Aorta (tissue), 5 donors: ENCODE measurements around the gene NIPAL3. TPM values are rescaled to one million over a fixed set of nuclear protein-coding genes. Genes with fewer than 3 reads are reported as not detected.
A peak's percentile ranks its signal among the peaks of the same experiment; 100 is the strongest.

ENCODE experiments used
- ATAC-seq: fragments of 200-7000 bp; cut with Tn5 transposase; one replicate; pipeline ENCODE4 v1.9.1; 2022; ENCODE audit warnings: moderate library complexity; ENCODE audit not compliant: low FRiP score
- DNase-seq, 2 donors: peaks; one replicate each; pipeline ENCODE4 v3.0.0-alpha.2; 2020
- H3K27ac ChIP-seq, 2 donors: one replicate each; pipeline ENCODE4 v1.5.1; 2013; ENCODE audit warnings: low read length in 2 of 2, mild to moderate bottlenecking in 2 of 2, moderate library complexity in 2 of 2, control low read depth in 1 of 2, inconsistent platforms in 1 of 2, low read depth in 1 of 2
- H3K27me3 ChIP-seq, 2 donors: one replicate each; pipeline ENCODE4 v1.6.1; 2013; ENCODE audit warnings: control low read depth in 1 of 2, low read length in 1 of 2, mild to moderate bottlenecking in 1 of 2, moderate library complexity in 1 of 2; ENCODE audit not compliant: insufficient read depth in 2 of 2, control insufficient read depth in 1 of 2
- H3K36me3 ChIP-seq, 2 donors: one replicate each; pipeline ENCODE4 v1.6.1; 2013; ENCODE audit warnings: control low read depth in 1 of 2, low read length in 1 of 2, mild to moderate bottlenecking in 1 of 2; ENCODE audit not compliant: insufficient read depth in 2 of 2, control insufficient read depth in 1 of 2
- H3K4me1 ChIP-seq, 2 donors: one replicate each; pipeline ENCODE4 v1.6.1; 2013; ENCODE audit warnings: low read length in 2 of 2, control low read depth in 1 of 2, mild to moderate bottlenecking in 1 of 2, moderate library complexity in 1 of 2; ENCODE audit not compliant: insufficient read depth in 2 of 2, control insufficient read depth in 1 of 2
- H3K4me3 ChIP-seq, 2 donors: one replicate each; pipeline ENCODE4 v1.5.1; 2013; ENCODE audit warnings: low read length in 2 of 2, control low read depth in 1 of 2, mild to moderate bottlenecking in 1 of 2
- H3K9me3 ChIP-seq: one replicate; pipeline ENCODE4 v1.6.1; 2013; ENCODE audit warnings: mild to moderate bottlenecking, low read length; ENCODE audit not compliant: control insufficient read depth
- WGBS, 2 donors: extraction: QIAGEN DNeasy Blood & Tissue Kit; methylation state at CpG; one replicate each; pipeline ENCODE4 v1.1.7; 2013; 5-methylcytosine and 5-hydroxymethylcytosine counted together
- intact Hi-C, 2 donors: fragments of 100-400 bp; cut with DNase I; formaldehyde crosslinking; loops; one replicate each; pipeline versions ENCODE4 v1.14.2 to v1.15.0; 2022
- polyA plus RNA-seq, 2 donors: library from polyadenylated mRNA; stranded (reverse); fragments of 200-250 nt; gene quantifications; one replicate each; pipeline ENCODE4 v1.2.3, GENCODE V29; 2013
- total RNA-seq, 2 donors: library from RNA; stranded (reverse); fragmentation: NEBNext Ultra II Directional; extraction: Animal tissue kit (Norgen Biotek cat#: 25700); gene quantifications; one replicate each; pipeline ENCODE4 v1.2.1, GENCODE V29; 2021
- donor health status: healthy with polysubstance abuse.
- donor health status: Bipolar disorder and iron deficiency.
- donor health status: DM: no; HTN: no; CAD: no.
- donor health status: DM: no; HTN: no; CAD: no.
- donor health status: DM: yes; HTN: yes; CAD: no.

Gene NIPAL3
- total and polyA plus RNA-seq, 4 donors, result 6.3 to 13.0 (median 8.2) TPM

DNA sequence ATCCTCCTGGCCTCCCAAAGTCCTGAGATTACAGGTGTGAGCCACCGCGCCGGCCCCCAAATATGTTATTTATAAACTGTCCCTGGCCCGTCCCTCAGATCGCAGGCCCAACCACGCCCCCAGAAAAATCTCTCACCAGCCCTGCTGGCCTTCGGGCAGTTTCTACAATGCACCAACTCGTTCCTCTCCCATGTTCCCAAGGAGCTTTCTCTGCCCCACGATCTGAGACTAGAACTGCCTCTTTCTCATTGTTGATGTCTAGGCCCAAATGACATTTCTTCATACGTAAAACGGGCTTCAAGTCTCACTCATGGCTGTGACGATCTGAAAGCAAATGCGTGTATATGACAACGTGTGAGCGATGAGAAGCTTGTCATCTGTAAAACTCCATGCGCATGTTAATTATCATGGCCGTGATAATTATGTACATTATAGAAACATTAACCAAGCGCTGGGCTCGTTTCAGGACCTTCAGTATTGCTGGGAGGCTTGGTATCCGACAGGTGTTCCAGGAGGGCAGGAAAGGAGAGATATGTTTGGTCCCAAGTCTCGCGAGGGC lies 748 bp upstream of the NIPAL3 start:
- H3K4me1 ChIP-seq, result no peaks in the 10 kb centered on the region
- H3K4me3 ChIP-seq, result no peak overlapping the region
- no peaks in the 10 kb centered on the region for H3K27me3 ChIP-seq
- no peaks in the 10 kb centered on the region for H3K36me3 ChIP-seq
- no peaks in the 10 kb centered on the region for H3K9me3 ChIP-seq
- 73 to 75% methylated on average over 22 of the region's 22 CpGs for WGBS, 2 donors
- DNase-seq (no peak), ATAC-seq (no peak)
- intact Hi-C loops, result loop anchor here in 1 of 2 donors (10.0 kb wide), 1 partner anchor 230 kb away; the partner anchor contains the start of gene SRRM1
- H3K27ac ChIP-seq, result no peak overlapping the region

DNA sequence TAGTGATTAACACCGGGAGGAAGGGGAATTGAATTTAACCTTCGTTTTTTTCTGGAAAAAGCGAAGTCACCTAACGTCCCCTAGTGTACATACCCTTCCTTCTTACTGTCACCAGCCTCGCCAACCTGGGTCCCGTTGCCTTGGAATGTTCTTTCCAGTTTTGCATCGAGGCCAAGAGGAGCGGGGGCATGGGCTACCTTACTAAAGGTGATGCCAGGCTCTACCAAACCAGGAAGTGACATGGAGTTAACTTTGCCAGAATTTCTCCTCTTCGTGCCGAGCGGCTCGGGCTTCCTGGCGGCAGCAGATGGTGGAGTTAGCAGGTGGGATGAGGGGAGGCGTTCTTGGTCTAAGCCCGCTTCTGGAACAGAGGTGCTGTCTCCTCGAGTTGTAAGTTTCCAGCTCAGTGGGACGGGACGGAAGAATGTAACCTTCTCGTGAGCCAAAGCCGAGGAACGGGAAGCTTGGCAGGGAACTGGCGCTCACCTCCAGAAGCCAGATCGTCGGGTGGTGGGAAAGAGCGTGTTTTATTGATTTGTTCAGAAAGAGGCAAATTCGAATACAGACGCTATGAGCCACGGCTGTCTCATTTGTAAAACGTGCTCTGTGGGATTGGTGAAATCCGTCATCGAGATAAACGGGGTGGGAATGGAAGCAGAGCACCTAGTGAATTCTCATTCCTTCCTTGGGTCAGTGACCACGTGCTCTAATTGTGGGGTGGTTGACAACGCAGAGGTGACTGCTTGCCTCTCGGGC lies 486 bp downstream of the NIPAL3 start:
- H3K9me3 ChIP-seq, result no peaks in the 10 kb centered on the region
- no peaks in the 10 kb centered on the region for H3K27me3 ChIP-seq
- H3K4me1 ChIP-seq, result no peaks in the 10 kb centered on the region
- no peaks in the 10 kb centered on the region for H3K36me3 ChIP-seq
- DNase-seq (no peak), ATAC-seq (no peak)
- intact Hi-C loops, result loop anchor here in 1 of 2 donors (10.0 kb wide), 1 partner anchor 229 kb away; the partner anchor contains the start of gene SRRM1
- WGBS, 2 donors, result 2 to 3% methylated on average over 35 of the region's 35 CpGs
- H3K27ac ChIP-seq, result no peak overlapping the region
- H3K4me3 ChIP-seq, result peak overlapping the region; percentile 49 to 67

DNA sequence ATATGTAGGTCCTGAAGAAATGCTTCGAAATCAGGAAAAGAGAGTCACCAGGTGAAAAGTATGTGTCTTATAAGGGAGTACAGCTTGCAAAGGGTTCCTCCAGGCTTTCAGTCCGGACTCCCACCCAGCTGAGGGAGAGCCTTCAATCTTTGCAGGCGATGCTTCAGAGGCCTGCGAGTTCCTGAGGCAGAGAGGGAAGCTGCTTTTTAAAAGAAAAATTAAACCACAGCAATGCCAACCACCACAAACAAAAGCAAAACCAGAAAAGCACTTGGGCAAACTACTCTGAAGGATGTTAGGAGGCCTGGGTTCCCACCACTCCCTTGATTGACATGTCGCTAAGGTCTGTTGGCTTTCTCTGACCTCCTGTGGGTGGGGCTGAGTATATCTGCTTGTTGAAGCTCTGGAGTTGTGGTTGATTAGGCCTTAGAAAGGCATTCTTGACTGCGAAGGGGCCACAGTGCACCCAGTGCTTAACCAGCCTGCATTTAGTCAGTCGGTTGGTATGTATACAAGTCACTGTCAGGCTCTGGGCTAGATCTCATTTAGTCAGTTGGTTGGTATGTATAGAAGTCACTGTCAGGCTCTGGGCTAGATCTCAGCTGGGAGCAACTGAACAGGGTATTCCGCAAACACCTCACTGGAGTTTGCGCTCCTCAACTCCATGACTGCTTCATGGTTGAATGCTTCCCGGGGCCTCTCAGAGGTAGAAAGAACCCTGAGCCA lies 1.2 kb downstream of the NIPAL3 start:
- no peak for ATAC-seq
- H3K27ac ChIP-seq, result no peak overlapping the region
- WGBS, 2 donors, result 75 to 76% methylated on average over 10 of the region's 10 CpGs
- H3K4me3 ChIP-seq, result no peak overlapping the region
- no peaks in the 10 kb centered on the region for H3K9me3 ChIP-seq
- no peak for DNase-seq
- H3K36me3 ChIP-seq, result no peaks in the 10 kb centered on the region
- intact Hi-C loops, result loop anchor here in 1 of 2 donors (10.0 kb wide), 1 partner anchor 228 kb away; the partner anchor contains the start of gene SRRM1
- H3K27me3 ChIP-seq, result no peaks in the 10 kb centered on the region
- H3K4me1 ChIP-seq, result no peaks in the 10 kb centered on the region

DNA sequence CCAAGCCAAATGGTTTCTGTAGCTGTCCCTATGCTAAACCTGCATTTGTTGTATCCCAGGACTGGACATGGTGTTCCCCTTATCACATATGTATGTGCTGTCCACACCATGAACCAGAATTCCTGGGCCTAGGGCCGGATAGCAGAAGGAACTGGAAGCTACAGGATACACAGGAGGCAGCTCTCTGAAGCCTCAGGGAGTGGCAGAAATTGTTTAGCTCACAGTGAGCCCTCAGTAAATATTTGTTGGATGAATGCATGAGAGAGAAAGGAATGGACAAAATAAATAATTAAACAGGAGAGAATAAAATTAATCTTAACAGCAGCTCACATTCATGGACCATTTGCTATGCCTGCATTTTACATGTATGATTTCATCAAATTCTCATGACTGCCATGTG lies 2.1 kb downstream of the NIPAL3 start:
- ATAC-seq (no peak), DNase-seq (no peak)
- Histone ChIP-seq H3K27ac (no peak overlapping the region), H3K9me3 (no peaks in the 10 kb centered on the region), H3K4me3 (no peak overlapping the region), H3K27me3 (no peaks in the 10 kb centered on the region), H3K4me1 (no peaks in the 10 kb centered on the region), H3K36me3 (no peaks in the 10 kb centered on the region)
- 93 to 96% methylated on average over 1 of the region's 1 CpG for WGBS, 2 donors
- intact Hi-C loops, result loop anchor here in 1 of 2 donors (10.0 kb wide), 1 partner anchor 227 kb away; the partner anchor contains the start of gene SRRM1

DNA sequence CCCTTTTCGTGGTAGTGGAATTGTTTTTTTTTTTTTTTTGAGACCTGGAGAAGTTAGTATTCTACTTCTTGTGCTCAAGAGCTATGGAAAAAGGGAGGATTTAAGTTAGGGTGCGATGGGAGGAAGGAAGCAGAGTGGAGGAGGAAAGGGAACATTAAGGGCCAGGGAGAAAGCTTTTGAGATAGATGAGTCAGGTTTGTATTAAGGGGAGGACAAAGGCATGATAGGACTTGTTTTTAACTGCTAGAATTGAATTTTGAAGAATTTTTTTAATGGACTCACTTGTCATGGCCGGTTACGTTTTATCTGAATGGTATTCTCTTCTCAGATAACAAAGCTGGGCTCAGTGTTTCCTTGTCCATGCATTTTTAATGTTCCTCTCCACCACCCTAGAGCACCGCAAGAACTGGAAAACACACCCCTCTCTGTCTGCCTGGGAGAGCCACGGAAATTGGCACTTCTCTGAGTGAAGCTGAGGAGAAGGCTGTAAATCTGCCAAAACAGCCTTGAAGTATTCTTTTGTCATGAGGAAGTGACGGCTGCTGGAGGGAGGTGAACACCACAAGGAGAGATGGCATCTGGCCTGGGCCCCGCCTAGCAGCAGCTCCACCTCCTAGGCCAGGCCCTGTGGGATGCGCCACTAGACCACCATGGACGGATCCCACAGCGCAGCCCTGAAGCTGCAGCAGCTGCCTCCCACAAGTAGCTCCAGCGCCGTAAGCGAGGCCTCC lies 3.5 kb downstream of the NIPAL3 start:
- Histone ChIP-seq H3K9me3 (no peaks in the 10 kb centered on the region), H3K27me3 (no peaks in the 10 kb centered on the region), H3K4me3 (no peak overlapping the region), H3K4me1 (no peaks in the 10 kb centered on the region), H3K36me3 (no peaks in the 10 kb centered on the region), H3K27ac (no peak overlapping the region)
- 85 to 87% methylated on average over 14 of the region's 14 CpGs for WGBS, 2 donors
- ATAC-seq, result no peak
- intact Hi-C loops, result loop anchor here in 1 of 2 donors (10.0 kb wide), 1 partner anchor 226 kb away; the partner anchor contains the start of gene SRRM1
- no peak for DNase-seq

DNA sequence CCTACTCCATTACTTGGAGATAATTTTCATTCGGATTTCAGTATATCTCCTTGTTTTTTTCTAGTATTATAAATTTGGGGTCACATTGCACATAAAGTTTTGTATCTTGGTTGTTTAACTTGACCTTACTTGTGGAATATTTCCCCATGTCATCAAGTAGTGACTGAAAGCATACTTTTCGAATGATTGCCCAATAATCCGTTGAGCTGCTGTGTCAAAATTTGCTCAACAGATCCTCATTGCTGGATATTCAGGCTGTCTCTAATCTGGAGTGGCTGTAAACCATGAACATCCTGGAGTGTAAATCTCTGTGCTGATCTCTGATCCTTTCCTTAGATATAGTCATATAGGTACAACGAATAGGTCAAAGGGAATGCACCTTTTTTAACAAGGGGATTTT lies 4.9 kb downstream of the NIPAL3 start:
- H3K36me3 ChIP-seq, result no peaks in the 10 kb centered on the region
- DNase-seq (no peak), ATAC-seq (no peak)
- no peak overlapping the region for H3K27ac ChIP-seq
- no peak overlapping the region for H3K4me3 ChIP-seq
- intact Hi-C loops, result no loop called here
- 88 to 91% methylated on average over 4 of the region's 4 CpGs for WGBS, 2 donors
- no peaks in the 10 kb centered on the region for H3K27me3 ChIP-seq
- no peaks in the 10 kb centered on the region for H3K9me3 ChIP-seq
- no peaks in the 10 kb centered on the region for H3K4me1 ChIP-seq

DNA sequence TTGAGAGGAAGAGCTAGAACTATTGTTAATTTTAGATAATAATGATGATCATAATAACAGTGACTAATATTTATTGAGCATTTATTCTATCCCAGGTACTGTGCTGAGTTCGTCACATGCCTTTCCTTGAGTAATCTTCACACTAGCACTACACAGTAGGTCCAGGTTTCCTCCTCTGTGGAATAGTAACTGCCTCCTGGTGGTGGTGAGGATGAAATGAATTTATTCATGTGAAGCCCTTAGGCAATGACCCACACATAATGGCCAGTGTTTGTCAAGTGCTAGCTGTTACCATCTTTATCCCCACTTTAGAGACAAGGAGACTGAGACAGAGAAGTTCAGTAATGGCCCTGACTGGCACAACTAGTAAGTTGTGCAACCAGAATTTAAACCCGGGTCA lies 5.9 kb downstream of the NIPAL3 start:
- ATAC-seq (no peak), DNase-seq (no peak)
- Histone ChIP-seq H3K27me3 (no peaks in the 10 kb centered on the region), H3K27ac (no peak overlapping the region), H3K36me3 (no peaks in the 10 kb centered on the region), H3K4me3 (no peak overlapping the region), H3K4me1 (no peaks in the 10 kb centered on the region), H3K9me3 (no peaks in the 10 kb centered on the region)
- intact Hi-C loops, result no loop called here
- WGBS, 2 donors, result 90 to 94% methylated on average over 2 of the region's 2 CpGs

DNA sequence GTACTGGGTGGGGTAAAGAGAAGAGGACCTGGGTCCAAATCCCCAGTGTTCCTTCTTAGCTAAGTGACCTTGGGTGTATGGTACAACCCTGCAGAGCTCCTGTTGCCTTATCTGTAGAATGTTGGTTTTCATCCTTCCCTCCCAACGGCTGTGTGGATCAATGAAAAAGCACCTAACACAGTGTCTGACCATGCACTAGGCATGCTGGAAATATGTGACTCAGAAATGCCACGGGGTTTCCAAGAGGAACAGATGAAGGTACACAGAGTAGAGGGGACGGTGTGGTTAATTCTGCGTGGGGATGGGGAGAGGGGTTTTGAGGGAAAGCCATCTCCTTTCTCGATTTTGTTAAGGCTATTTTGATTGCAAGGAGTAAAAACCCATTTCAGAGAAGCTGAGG lies 8.6 kb downstream of the NIPAL3 start:
- 87 to 88% methylated on average over 5 of the region's 5 CpGs for WGBS, 2 donors
- H3K9me3 ChIP-seq, result no peaks in the 10 kb centered on the region
- ATAC-seq (no peak), DNase-seq (no peak)
- H3K27me3 ChIP-seq, result no peaks in the 10 kb centered on the region
- no peaks in the 10 kb centered on the region for H3K36me3 ChIP-seq
- no peak overlapping the region for H3K4me3 ChIP-seq
- H3K27ac ChIP-seq, result no peak overlapping the region
- H3K4me1 ChIP-seq, result no peaks in the 10 kb centered on the region
- intact Hi-C loops, result no loop called here
